H1 (cell line): ENCODE measurements around the gene ACTRT3. TPM values are rescaled to one million over a fixed set of nuclear protein-coding genes. Genes with fewer than 3 reads are reported as not detected.

Source experiments
- CHD7 ChIP-seq: fragments of 300-600 bp; sonication (generic); IDR thresholded peaks from 2 replicates; pipeline ENCODE4 v1.7.1; 2012; ENCODE audit warnings: low read length, moderate library complexity, mild to moderate bottlenecking, inconsistent platforms; ENCODE audit not compliant: insufficient replicate concordance
- polyA plus RNA-seq, 7 experiments: library from polyadenylated mRNA; depleted of rRNA in 3 of 7; stranded (reverse) in 5 of 7; unstranded in 2 of 7; fragments of >200 nt in 5 of 7; fragments of 200-250 nt in 2 of 7; gene quantifications; 1 replicate in 5 of 7; 2 replicates in 1 of 7; 4 replicates in 1 of 7; pipeline versions ENCODE4 v1.2.1 to v1.2.3, GENCODE V29; 2011 to 2013; ENCODE audit warnings: missing spikeins in 2 of 7, mixed read lengths in 2 of 7
- total RNA-seq: library from RNA; stranded (reverse); fragmentation: NEBNext Ultra II Directional; extraction: Animal tissue kit (Norgen Biotek cat#: 25700); gene quantifications from 2 replicates; pipeline ENCODE4 v1.2.1, GENCODE V29; 2021

ACTRT3 gene
- total and polyA plus RNA-seq, 2 of the 8 experiments (the other 6 are each of a cell fraction or from before 2014, with no cell fraction given): 3.4 to 5.9 TPM

GRCh38 chr3:169739067-169739466, 30.3 kb downstream of the ACTRT3 start (continued):
- TF ChIP-seq CHD7: peak; percentile 50
